GM21619 (cell line): Measurements from ENCODE around the gene TSPAN5.

Experiments used
- ATAC-seq: cut with Tn5 transposase; IDR thresholded peaks from one replicate; pipeline ENCODE4 v1.9.1; 2021; ENCODE audit not compliant: unreplicated experiment

Gene TSPAN5

DNA sequence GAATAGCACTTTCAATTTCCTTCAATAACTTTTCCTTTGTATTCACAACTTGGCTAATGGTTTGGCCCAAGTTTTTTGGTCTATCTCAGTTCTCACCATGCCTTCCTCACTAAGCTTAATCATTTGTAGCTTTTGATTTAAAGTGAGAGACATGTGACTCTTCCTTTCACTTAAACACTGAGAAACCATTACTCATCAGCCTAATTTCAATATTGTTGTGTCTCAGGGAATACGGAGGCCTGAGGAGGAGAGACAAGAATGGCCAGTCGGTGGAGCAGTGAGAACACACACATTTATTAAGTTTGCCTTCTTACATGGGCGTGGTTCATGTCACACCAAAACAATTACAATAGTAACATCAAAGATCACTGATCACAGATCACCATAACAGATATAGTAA, 56.7 kb downstream of the TSPAN5 start:
- ATAC-seq: peak; percentile 78

DNA sequence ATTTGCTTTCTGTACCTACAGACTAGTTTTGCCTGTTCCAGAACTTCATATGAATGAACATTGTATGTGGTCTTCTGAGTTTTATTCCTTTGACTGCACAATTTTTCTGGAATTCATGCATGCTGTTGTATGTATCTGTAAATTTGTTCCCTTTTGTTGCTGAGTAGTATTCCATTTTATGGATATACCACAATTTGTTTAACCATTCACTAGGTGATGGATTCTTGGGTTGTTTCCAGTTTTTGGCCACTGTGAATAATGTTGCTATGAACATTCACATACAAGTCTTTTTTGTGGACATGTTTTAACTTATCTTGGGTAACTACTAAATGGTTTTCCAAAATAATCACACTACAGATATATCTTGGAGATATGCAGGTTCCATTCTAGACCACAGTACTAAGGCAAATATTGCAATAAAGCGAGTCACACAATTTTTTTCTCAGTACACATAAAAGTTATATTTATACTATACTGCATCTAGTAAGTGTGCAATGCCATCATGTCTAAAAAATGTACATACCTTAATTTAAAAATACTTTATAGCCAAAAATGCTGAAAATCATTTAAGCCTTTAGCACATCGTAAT, 58.7 kb downstream of the TSPAN5 start:
- no peak for ATAC-seq

- no peak for ATAC-seq
These were observed 71.5 kb downstream of the TSPAN5 start for GRCh38 chr4:98586962-98587354.

DNA sequence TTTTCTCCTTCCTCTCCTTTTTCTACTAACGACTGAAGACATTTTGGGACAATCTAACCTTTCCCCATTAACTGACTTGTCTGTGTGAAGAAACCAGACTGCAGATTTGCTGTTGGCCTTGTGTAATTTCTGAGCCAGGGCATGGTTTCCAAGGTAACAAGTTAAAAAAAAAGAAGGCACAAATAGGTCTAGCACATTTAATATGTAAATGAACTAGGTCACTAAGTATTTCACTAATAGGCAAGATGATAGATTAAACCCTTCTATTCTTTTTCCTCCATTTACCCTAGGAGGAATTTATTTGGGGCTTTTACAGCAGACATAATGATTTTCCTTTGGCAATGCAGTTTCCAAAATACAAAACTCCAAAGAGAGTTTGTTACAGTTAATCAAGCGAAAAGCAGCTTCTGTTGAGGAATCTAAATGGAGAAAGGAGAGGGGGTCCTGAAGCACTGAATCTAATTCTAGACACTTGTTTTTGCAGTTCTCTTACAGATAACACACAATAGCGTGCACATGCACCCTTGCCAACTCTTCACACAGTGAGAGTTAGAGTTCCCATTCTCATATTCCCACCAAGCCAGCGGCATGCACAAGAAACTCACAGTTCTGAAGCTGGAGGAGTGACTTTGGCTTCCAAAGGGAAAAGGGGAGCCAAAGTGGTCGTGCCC, 72.0 kb downstream of the TSPAN5 start:
- ATAC-seq: no peak

DNA sequence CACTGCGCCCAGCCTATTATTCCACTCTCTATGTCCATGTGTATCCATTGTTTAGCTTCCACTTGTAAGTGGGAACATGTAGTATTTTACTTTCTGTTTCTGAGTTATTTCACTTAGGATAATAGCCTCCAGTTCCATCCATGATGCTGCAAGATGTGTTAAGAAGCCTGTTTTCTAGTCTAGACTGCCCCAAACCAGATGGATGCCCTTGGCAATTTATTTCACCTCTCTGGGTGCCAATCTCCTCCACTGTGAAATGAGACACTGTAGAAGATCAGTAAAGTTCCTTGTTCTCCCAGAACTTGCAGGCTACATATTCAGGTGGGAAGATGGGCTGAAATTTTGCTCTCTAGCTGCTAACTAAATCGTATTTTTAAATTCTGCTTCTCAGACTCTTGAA, 72.8 kb downstream of the TSPAN5 start:
- ATAC-seq: no peak

DNA sequence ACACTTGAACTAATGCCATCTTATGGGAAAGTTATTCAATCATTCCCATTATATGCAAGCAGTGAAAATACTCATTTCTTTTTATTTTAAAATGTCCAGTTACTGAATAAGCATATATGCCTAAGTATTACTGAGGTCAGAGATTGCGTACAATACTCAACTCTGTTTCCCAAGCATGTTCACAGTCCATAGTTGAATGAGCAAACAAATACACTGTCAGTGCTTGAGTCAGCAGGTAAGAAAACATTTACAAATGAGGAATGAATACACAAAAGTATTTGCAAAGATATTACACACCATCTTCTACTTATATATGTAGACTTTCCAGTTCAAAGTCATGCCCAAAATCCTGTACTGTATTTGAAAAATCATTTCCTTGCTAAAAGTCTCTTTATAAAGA, 74.1 kb downstream of the TSPAN5 start:
- ATAC-seq: no peak

- no peak for ATAC-seq
These were observed 75.1 kb downstream of the TSPAN5 start for GRCh38 chr4:98583265-98583664.

DNA sequence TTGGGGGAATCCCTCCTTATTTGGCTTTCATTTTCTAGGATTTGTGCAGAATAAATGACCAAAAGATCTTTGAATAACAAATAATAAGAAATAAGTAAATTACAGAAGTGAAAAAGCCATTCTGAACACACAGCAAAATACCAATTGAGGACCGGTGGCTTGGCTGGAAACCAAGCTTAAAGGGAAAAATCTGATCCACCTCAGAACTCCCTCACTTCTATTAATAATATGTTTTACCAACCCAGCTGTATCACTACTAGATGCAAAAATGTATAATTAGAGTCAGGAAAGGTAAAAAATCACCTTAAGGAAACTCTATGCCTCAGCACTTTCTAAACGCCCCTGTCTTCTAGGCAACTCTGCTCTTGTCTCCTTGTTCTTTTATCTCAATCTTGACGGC, 77.3 kb downstream of the TSPAN5 start:
- ATAC-seq: no peak

DNA sequence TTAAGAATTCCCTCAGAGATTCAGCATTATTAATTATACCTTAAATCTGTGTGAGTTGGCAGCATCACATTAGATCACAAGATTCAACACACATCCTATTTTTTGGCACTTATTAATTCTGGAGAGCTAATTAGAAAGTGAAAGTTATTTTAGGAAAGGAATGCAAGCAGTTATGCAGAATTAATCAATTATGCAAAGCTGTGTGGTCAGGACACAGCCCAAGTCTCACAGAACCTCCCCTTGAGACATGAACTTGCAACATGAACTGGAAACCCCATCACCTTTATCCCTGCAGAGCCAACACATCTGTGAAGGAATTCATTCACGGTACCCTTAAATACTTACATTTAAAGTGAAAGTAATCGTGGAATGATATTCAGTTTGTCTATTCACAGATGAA, 80.5 kb downstream of the TSPAN5 start:
- ATAC-seq: no peak

GRCh38 chr4:98574816-98575215, 83.6 kb downstream of the TSPAN5 start:
- no peak for ATAC-seq

DNA sequence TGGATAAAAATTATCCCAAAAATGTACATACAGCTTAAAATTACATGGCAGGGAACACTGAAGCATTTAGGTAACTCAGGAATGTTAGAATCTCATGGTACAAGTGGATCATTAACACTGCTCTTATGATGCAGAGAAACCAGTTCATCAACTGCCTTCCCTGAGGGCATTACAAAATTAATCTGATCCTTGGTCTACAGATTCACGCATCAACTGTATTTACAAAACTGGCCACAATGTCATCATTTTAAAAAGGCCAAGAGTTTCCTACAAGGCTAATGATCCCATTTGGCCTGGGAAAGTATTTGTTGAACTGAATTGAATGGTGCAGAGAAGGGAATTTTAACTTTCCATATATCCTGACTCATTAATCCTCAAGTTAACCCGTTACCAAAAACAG, 84.6 kb downstream of the TSPAN5 start:
- ATAC-seq: no peak

DNA sequence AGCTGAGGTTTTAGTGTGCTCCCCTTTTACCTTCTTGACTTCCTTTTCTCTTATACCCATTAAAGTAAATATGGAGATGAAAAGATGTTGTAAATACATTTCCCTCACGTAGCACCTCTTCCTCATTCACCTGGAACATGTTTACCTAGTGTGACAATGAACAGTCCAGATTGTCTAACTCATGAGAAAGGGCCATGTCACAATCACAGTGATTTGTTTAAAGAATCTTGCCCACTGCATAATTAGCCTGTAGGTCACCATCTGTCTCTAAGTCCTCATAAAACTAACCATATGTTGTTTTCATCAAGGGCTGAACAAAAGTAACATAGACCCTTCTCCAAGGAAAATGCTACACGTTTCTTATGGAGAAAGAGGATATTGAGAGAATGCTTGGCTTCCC, 85.7 kb downstream of the TSPAN5 start:
- no peak for ATAC-seq

- ATAC-seq: no peak
These were observed 87.1 kb downstream of the TSPAN5 start for GRCh38 chr4:98571161-98571786.

- ATAC-seq: no peak
These were observed 88.1 kb downstream of the TSPAN5 start for GRCh38 chr4:98570151-98570797.

- ATAC-seq: no peak
These were observed 89.3 kb downstream of the TSPAN5 start for GRCh38 chr4:98568941-98569663.

DNA sequence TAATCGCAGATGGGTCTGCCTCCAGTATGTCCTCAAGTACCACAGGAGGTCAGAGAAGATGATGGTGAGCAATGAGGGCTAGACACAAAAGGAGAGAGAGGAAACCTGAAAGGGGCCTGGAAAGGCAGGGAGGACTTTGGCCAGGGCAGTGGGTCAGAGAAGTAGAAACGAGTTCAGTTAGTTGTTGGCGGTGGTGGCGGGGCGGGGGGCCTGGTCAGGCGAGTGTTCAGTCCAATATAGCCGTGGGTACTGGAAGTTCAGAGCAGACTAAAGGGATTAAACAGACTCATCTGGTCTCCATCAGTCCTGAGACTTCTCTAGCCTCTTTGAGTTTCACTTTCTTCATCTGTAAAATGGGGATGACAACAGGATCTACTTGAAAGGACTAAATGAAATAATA, 90.8 kb downstream of the TSPAN5 start:
- no peak for ATAC-seq

DNA sequence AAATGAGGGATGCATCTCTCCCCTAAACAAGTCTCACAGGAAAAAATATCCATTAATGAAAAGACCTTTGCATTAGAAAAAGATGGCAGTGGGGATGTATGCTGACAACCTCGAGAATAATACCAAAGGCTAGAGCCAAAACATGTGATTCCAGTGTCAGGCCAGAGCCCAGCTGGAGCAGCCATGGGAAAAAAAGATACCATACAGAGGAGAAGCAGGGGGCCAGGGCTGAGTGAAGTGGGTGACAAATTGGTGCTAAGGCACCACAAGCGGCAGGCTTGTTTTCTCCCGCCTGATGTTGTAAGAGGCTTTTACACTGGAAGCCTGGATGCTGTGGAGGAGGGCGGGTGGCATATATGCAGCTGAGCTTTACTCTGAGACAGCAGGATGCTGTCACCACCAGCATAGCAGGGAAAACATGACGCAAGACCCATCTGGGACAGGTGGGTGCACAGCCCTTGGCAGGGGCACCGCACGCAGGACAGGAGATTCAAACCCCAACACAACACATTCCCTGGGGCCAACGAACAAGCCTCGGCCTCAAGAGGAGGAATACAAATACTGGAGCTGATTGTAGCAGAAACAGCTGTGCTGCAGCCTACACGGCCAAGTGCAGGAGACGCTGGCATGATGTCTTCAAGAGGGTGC, 91.9 kb downstream of the TSPAN5 start:
- ATAC-seq: no peak

GRCh38 chr4:98565681-98566301, 92.6 kb downstream of the TSPAN5 start:
- no peak for ATAC-seq

DNA sequence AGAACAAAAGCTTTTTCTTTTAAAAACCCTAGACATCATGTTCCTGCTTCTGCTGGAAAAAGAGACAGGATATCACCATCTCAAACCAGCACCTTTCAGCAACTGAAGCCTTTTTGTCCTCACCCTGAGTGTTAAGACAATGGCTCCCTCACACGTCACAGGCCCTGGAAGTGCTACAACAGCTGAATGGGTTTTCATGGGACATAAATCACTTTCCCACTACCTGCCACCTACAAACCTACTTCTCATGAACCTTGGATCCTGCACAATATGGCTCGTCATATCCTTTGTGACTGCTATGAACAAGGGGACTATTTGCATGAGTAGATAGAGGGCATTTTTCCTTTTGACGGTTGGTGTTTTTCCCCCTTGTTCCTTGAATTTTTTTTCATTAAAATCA, 93.6 kb downstream of the TSPAN5 start:
- no peak for ATAC-seq

DNA sequence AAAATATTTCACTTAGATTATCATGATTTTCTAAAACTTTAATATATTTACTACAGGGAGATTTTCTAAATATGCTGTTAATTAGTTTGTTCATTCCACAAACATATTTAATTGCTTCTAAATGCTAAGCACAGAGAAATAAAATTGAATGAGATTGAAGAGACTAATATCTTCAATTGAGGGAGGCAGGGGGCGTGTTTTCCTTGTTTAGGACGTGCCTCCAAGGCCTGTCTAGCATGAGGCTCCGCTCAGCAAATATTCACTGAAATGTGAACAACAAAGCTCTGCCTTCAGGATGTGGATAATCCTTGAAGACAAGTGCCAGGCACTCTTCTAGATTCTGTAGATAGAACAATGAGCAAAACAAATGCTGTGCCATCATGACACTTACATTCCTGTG, 98.1 kb downstream of the TSPAN5 start:
- no peak for ATAC-seq
